Activated T-cell treated with anti-CD3 and anti-CD28 coated beads for 48 hours (primary cell): Measurements from ENCODE around the gene HIVEP3.

Experiments
- DNase-seq: peaks from one replicate; pipeline ENCODE4 v3.0.0-alpha.2; 2020; ENCODE audit warnings: low read depth

HIVEP3 gene

GRCh38 chr1:41664861-41665640 is 253.7 kb downstream of the HIVEP3 start:
- DNase-seq, result no peak

- DNase-seq, result no peak
Measured at GRCh38 chr1:41663671-41664400, 254.9 kb downstream of the HIVEP3 start.

DNA sequence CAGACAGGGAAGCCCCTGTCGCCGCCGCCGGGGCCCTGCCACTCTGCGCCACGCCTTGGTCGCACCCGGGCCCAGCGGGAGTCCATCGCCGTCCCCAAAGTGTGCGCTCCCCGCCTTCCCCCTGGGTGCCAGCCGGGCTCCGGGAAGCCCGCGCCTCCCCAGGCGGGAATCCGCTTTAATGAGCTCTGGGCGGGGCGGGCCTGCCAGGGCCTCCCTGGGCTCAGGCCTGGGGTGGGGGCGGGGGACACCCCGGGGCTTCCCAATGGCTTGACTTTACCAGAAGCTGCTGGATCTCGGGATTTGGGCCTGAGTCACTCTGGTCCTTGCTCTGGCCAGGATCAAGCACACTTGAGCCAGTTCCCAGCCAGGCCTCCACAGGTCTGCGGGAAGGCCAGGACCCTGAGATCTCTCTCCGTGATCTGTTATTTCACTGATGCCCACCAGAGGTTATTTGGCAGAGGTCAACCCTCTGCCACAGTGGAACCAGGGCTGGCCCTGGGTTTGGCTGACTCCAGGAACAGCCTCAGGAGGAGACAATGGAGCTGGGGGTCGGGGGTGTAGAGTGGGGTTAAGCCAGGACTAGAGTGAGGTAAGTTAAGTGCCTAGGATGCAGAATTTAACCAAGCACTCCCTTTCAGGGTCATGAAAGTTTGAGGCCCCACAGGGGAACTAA is 255.8 kb downstream of the HIVEP3 start:
- no peak for DNase-seq

GRCh38 chr1:41662061-41662764 is 256.5 kb downstream of the HIVEP3 start:
- peak; percentile 82 for DNase-seq

- no peak for DNase-seq
Measured at GRCh38 chr1:41661428-41662060, 257.2 kb downstream of the HIVEP3 start.

DNA sequence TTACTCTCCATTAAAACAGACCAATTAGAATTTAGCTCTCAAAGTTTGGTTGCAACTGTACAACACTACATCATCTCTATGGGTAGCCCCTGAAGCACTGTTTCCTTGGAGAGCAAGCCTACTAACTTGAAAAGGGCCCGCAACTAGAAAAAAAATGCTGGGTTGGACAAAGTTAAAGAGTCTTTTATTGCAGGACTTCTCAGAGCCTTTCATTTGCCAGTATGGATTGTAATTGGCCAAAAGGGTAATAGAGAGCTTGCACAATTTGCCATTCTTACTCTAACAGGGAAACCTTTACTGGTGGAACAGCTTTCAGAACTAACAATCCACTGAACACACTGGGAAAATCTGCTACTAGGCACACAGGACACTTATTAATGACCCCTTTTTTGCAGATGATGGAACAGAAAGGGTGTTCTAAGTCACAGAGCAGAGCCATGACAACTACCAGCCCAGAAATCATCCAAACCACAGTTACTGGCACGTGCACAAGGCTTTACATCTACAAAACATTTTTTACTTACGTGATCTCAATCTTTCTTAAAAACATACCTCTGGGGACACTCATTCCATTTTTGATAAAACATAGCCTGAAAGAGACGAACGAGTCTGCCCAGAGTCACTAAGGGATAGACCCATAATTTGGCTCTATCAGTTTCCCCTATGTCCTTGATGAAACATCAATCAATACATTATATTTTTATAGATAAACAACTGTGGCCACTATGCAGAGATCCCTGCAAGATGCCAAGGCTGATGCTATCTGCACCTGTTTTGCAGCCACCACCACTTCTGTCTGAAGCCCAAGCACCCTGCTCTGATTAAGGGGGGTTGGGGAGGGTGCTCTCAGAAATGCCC is 257.9 kb downstream of the HIVEP3 start:
- DNase-seq, result no peak

DNA sequence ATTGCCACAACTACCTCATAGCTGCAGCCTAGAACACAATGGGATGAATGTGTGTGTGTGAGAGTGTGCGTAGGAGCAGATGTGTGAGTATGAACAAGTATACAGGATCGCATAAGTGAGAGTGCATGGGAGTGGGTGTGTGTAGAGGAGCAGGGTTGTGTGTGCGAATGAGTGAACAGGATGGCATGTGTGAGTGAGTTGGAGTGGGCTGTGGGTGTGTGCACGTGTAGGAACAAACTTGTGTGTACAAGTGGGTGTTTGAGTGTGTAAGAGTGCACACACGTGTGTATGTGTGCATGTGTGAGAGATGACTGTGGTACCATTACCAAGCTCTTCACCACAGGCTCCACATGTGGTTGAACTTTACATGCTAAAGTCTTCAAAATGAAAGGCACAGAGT is 258.8 kb downstream of the HIVEP3 start:
- no peak for DNase-seq

GRCh38 chr1:41659159-41659495 is 259.6 kb downstream of the HIVEP3 start:
- no peak for DNase-seq

DNA sequence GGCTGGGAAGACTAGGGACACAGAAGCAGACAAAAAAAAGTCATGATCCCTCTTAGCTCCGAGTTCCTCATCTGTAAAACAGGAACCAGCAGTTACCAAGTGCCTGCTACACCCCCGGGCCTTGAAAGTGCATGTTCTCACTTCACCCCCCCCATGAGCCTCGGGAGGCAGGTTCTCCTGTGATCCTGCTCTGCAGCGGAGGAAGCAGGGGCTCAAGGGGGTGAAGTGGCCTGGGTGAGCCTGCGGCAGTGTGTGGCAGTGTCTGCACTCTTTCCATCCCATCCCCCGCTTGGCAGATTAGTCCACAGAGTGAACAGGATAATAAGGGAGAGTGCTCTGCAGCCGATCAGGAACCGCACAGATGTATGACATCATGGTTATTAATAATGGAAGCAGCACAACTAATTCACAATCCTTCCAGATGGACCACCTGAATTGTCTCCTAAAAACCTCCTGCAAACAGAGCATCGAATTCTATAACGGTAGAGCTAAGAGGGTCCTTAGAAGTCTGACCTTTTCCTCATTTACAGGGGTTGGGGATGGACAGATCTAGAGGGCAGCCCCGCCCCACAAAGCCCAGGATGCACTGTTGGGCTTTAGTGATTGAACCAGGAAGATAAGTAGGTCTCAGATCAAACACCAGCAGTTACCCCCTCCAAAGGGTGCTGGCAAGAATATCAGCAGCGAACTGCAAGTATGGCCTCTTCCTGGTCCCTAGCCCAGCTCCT is 260.1 kb downstream of the HIVEP3 start:
- no peak for DNase-seq

DNA sequence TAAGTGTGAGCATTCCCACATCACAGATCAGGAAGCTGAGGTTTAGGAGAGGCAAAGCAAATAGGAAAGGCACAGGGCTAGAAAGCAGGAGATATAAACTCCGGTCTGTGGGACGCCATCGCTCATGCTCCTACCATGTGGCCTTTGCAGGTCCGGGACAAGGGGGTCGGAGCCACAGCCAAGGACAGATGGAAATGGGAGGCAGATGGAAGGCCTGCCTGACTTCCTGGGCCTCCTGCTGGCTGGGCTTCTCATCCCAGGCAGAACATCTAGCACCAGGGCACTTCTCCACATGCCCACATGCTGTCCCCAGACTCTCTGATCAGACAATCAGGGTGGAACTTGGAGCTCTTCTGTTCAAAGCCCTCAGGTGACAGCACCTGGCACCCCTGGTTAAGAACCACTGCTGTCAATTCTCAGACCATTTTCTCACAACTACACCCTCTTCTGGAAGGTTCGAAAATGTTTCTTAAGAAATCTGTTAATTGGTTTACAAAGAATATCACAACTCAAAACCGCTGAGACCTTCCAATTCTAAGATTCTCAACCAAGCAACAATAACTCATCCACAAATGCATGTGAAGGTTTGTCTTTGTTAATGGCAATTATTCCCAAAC is 260.9 kb downstream of the HIVEP3 start:
- DNase-seq, result no peak

DNA sequence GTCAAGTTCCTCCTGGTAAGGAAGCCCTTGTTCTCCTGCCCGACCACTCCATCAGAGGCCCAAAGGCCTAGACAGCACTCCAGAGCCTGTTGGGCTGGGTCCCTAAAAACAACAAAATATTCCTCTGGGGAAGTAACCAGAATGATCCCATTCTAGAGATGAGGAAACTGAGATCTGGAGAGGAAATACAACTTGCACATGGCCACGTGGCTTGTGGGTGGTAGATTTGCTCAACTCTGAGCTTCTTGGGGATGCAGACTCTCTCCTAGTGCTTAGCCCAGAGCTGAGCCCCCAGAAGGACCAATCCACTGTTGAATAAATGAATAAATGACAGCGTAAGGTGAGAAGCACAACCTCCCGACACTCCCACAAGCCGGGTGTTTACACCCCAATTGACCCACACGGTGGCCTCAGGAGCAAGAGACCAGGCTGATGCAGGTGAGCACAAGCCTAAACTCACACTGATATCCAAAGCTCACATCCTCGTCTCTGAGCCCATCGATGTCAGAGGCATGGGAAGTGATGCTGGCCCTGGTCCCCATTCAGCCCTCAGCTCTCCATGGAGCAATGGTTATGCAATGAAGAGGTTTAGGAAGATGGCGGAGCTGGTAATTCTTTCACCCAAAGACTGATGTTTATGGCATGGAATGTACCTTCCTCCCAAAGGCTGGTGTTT is 261.8 kb downstream of the HIVEP3 start:
- DNase-seq, result no peak

- DNase-seq, result no peak
Measured at GRCh38 chr1:41656068-41656467, 262.7 kb downstream of the HIVEP3 start.

- no peak for DNase-seq
Measured at GRCh38 chr1:41655632-41656031, 263.1 kb downstream of the HIVEP3 start.

DNA sequence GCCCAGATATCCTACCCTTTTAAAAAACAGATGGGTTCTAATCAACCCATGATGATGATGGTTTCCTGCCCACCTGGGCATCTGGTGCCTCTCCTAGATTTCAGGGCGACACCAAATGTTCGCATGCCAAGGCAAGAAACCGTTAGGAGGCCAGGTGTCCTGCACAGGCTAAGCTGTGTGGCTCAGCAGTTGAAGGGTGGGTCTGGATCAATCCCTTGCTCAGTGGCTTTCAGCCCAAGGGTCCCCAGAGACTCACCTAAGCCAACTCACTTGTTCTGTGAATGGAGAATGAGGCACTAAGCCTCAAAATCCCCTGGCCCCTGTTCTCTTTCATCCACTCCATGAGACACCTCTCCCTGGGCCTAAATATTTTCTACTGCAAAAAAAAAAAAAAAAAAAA is 265.1 kb downstream of the HIVEP3 start:
- no peak for DNase-seq

- DNase-seq, result no peak
Measured at GRCh38 chr1:41652384-41653265, 266.1 kb downstream of the HIVEP3 start.

DNA sequence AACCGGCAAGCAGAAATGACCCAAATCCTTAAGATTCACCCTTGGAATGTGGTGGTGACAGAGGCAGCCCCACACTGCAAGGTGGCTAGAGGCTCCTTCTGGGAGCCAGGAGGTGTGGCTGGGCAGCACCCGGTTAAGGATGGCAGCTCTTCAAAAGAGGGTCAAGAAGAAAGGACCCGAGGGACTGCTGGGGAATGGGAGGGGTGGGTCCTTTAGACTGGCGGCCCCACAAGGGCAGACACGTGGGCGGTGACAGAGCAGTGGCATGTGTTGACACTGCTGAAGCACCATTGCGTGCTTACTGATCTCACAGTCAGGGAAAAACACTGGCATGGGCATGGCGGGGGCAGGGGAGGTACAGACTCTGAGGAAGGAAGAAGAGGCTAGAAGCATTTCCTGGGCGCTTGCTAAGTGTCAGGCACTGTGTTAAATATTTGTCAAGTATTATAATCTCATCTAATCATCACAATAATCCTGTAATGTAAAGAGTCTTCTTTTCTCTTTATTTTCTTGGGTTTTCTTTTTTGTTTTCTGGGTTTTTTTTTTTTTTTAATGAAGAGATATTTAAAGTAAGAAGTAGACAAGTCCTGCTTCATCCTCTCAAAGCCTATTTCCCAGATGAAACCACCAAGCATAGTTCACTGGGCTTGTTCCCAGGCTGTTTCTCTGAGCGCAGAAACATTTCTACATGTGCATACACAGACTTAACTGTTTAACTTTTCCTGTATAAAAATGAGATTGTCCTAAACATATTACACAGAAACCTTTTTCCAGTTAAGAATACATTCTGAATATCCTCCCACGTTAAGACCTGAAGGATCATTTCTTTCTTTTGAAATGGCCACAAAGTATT is 268.5 kb downstream of the HIVEP3 start:
- peak; percentile 29 for DNase-seq

DNA sequence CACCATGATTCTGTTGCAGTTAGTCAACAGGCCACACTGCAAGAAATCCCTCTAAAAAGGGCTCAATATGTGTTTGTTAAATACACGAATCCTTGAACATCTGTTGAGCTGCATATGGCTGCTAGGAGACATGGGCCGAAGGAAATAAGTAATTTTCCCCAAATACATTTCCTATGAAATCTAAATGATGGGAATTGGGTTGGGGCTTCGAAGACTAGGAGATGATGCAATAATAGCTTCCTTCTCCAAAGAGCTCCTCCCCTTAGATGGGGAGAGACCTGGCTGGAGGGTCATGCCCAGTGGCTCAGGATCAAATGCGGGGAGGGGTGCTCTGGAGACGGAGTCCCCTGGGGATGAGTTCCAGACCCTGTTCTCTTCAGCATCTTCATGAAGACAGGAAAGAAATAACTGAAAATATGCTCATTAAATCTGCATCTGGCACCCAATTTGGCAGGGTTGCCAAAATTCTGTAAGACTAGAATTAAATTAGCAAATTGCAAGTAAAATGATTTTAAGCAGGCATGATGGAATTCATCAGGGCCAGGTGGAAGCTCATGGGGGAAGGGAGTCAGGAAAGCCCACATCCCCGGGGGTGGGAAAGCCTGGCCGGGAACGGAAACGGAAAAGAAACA is 269.2 kb downstream of the HIVEP3 start:
- DNase-seq, result no peak
